Hepatocyte (in vitro differentiated cells): ENCODE measurements around the gene PDGFRB. TPM values are rescaled to one million over a fixed set of nuclear protein-coding genes. Genes with fewer than 3 reads are reported as not detected.
A peak's percentile ranks its signal among the peaks of the same experiment; 100 is the strongest.

ENCODE experiments used
- DNase-seq: peaks from one replicate; pipeline ENCODE4 v3.0.0-alpha.2; 2016; ENCODE audit warnings: low spot score
- H2AFZ ChIP-seq: fragments of 200-600 bp; sonication (generic); 2 replicates; pipeline ENCODE4 v1.6.0; 2016; ENCODE audit warnings: antibody characterized with exemption, mild to moderate bottlenecking
- H3K27ac ChIP-seq: fragments of 200-600 bp; sonication (generic); 2 replicates; pipeline ENCODE4 v1.5.1; 2016; ENCODE audit warnings: mild to moderate bottlenecking
- H3K27me3 ChIP-seq: fragments of 200-600 bp; sonication (generic); 2 replicates; pipeline ENCODE4 v1.6.1; 2016
- H3K36me3 ChIP-seq: fragments of 200-600 bp; sonication (generic); replicated peaks from 2 replicates; pipeline ENCODE4 v1.5.1; 2016; ENCODE audit warnings: low read depth; ENCODE audit not compliant: insufficient read depth
- H3K4me1 ChIP-seq: fragments of 200-600 bp; sonication (generic); 2 replicates; pipeline ENCODE4 v1.5.1; 2016; ENCODE audit warnings: mild to moderate bottlenecking, moderate library complexity; ENCODE audit not compliant: insufficient read depth
- H3K4me2 ChIP-seq: fragments of 200-600 bp; sonication (generic); 2 replicates; pipeline ENCODE4 v1.6.0; 2016
- H3K4me3 ChIP-seq: fragments of 200-600 bp; sonication (generic); 2 replicates; pipeline ENCODE4 v1.5.1; 2016; ENCODE audit warnings: mild to moderate bottlenecking
- H3K79me2 ChIP-seq: fragments of 200-600 bp; sonication (generic); 2 replicates; pipeline ENCODE4 v1.6.0; 2017; ENCODE audit warnings: mild to moderate bottlenecking
- H3K9me2 ChIP-seq: fragments of 200-600 bp; sonication (generic); replicated peaks from 2 replicates; pipeline ENCODE4 v1.6.0; 2017; ENCODE audit warnings: mild to moderate bottlenecking; ENCODE audit not compliant: insufficient read depth
- H3K9me3 ChIP-seq: fragments of 200-600 bp; sonication (generic); 2 replicates; pipeline ENCODE4 v1.5.1; 2016; ENCODE audit warnings: low read depth, mild to moderate bottlenecking
- H4K20me1 ChIP-seq: fragments of 200-600 bp; sonication (generic); 2 replicates; pipeline ENCODE4 v1.6.0; 2016; ENCODE audit warnings: mild to moderate bottlenecking; ENCODE audit not compliant: insufficient read depth, poor library complexity, severe bottlenecking
- CTCF ChIP-seq: fragments of 200-600 bp; sonication (generic); IDR thresholded peaks from 2 replicates; pipeline ENCODE4 v1.5.1; 2016; ENCODE audit warnings: antibody characterized with exemption, mild to moderate bottlenecking; ENCODE audit not compliant: poor library complexity
- EZH2 ChIP-seq: fragments of 200-600 bp; sonication (generic); IDR thresholded peaks from 2 replicates; pipeline ENCODE4 v1.6.1; 2016; ENCODE audit warnings: antibody characterized with exemption, mild to moderate bottlenecking, borderline replicate concordance
- EZH2phosphoT487 ChIP-seq: fragments of 200-600 bp; sonication (generic); IDR thresholded peaks from one replicate; pipeline ENCODE4 v1.6.1; 2018; ENCODE audit warnings: antibody characterized with exemption, mild to moderate bottlenecking, low read depth, moderate library complexity; ENCODE audit not compliant: unreplicated experiment, severe bottlenecking
- WGBS: methylation state at CpG from one replicate; pipeline ENCODE4 v1.1.6; 2016; ENCODE audit warnings: low lambda C conversion rate; ENCODE audit errors: missing lambda C conversion rate; 5-methylcytosine and 5-hydroxymethylcytosine counted together
- polyA plus RNA-seq: library from polyadenylated mRNA; unstranded; fragments of >200 nt; fragmentation: Nextera tagmentation; extraction: Ambion mirVana; gene quantifications from 2 replicates; pipeline ENCODE4 v1.2.1, GENCODE V29; 2016
- total RNA-seq: library from RNA; depleted of rRNA; stranded (reverse); fragments of >200 nt; gene quantifications from 2 replicates; pipeline ENCODE4 v1.2.3, GENCODE V29; 2014

PDGFRB gene
- total and polyA plus RNA-seq, 2 experiments from 2014 or later, result 55.1 to 55.2 TPM

- H3K27ac ChIP-seq, result peak overlapping the region; percentile 70
- TF ChIP-seq CTCF (no peak), EZH2 (no peak), EZH2phosphoT487 (no peak)
- no peak overlapping the region for H3K4me3 ChIP-seq
- H3K4me1 ChIP-seq, result peaks cover 40% of the 10 kb centered on the region
- no peaks in the 10 kb centered on the region for H3K79me2 ChIP-seq
- WGBS, result 75% methylated on average over 4 of the region's 4 CpGs
- H4K20me1 ChIP-seq, result no peaks in the 10 kb centered on the region
- DNase-seq, result no peak
- no peaks in the 10 kb centered on the region for H3K9me2 ChIP-seq
- H2AFZ ChIP-seq, result no peak overlapping the region
- H3K36me3 ChIP-seq, result no peaks in the 10 kb centered on the region
- H3K4me2 ChIP-seq, result no peak overlapping the region
- peaks cover 32% of the 10 kb centered on the region for H3K27me3 ChIP-seq
- no peaks in the 10 kb centered on the region for H3K9me3 ChIP-seq
Measured at GRCh38 chr5:150186897-150187296, 31.3 kb upstream of the PDGFRB start.

GRCh38 chr5:150186137-150186536 lies 30.5 kb upstream of the PDGFRB start:
- H3K4me3 ChIP-seq, result no peak overlapping the region
- peaks cover 29% of the 10 kb centered on the region for H3K27me3 ChIP-seq
- no peaks in the 10 kb centered on the region for H4K20me1 ChIP-seq
- no peak for DNase-seq
- H3K4me1 ChIP-seq, result peaks cover 40% of the 10 kb centered on the region
- H3K79me2 ChIP-seq, result no peaks in the 10 kb centered on the region
- no peak overlapping the region for H2AFZ ChIP-seq
- no peaks in the 10 kb centered on the region for H3K9me2 ChIP-seq
- no peak overlapping the region for H3K4me2 ChIP-seq
- H3K36me3 ChIP-seq, result no peaks in the 10 kb centered on the region
- no peaks in the 10 kb centered on the region for H3K9me3 ChIP-seq
- 84% methylated on average over 8 of the region's 8 CpGs for WGBS
- peak overlapping the region; percentile 70 for H3K27ac ChIP-seq
- TF ChIP-seq CTCF (no peak), EZH2phosphoT487 (no peak), EZH2 (no peak)

- peak overlapping the region; percentile 75 for H3K27ac ChIP-seq
- H3K36me3 ChIP-seq, result no peaks in the 10 kb centered on the region
- no peaks in the 10 kb centered on the region for H4K20me1 ChIP-seq
- H2AFZ ChIP-seq, result no peak overlapping the region
- no peaks in the 10 kb centered on the region for H3K9me2 ChIP-seq
- H3K27me3 ChIP-seq, result peaks cover 20% of the 10 kb centered on the region
- no peaks in the 10 kb centered on the region for H3K79me2 ChIP-seq
- H3K9me3 ChIP-seq, result no peaks in the 10 kb centered on the region
- no peak for TF ChIP-seq EZH2phosphoT487
- TF ChIP-seq CTCF, result no peak
- TF ChIP-seq EZH2, result no peak
- WGBS, result 66% methylated on average over 12 of the region's 12 CpGs
- H3K4me1 ChIP-seq, result peaks cover 44% of the 10 kb centered on the region
- DNase-seq, result peak; percentile 68
- H3K4me2 ChIP-seq, result no peak overlapping the region
- no peak overlapping the region for H3K4me3 ChIP-seq
Measured at GRCh38 chr5:150184990-150185912, 29.6 kb upstream of the PDGFRB start.
